OCI-LY1 (cell line): Measurements from ENCODE around the gene FBXO28.

Experiments
- H2AFZ ChIP-seq: fragments of 200-600 bp; sonication (generic), shearing (Covaris generic); 2 replicates; pipeline ENCODE4 v1.6.0; 2014; ENCODE audit warnings: antibody characterized with exemption, mild to moderate bottlenecking, low read length
- H3F3A ChIP-seq: fragments of 200-600 bp; sonication (generic), shearing (Covaris generic); 2 replicates; pipeline ENCODE4 v1.6.0; 2014; ENCODE audit warnings: mild to moderate bottlenecking, antibody characterized with exemption, low read length, moderate library complexity; ENCODE audit not compliant: insufficient read depth
- H3K27ac ChIP-seq: fragments of 200-600 bp; sonication (generic); 2 replicates; pipeline ENCODE4 v1.5.1; 2014; ENCODE audit warnings: low read length, mixed run types, mild to moderate bottlenecking, low read depth; ENCODE audit not compliant: poor library complexity, severe bottlenecking
- H3K27me3 ChIP-seq: fragments of 200-600 bp; sonication (generic); 2 replicates; pipeline ENCODE4 v1.6.0; 2014; ENCODE audit warnings: antibody characterized with exemption, mild to moderate bottlenecking, low read length, moderate library complexity; ENCODE audit not compliant: insufficient read depth
- H3K36me3 ChIP-seq: fragments of 200-600 bp; sonication (generic); 2 replicates; pipeline ENCODE4 v1.6.1; 2014; ENCODE audit warnings: mild to moderate bottlenecking, antibody characterized with exemption, low read length, moderate library complexity, mixed read lengths; ENCODE audit not compliant: insufficient read depth
- H3K4me1 ChIP-seq: fragments of 200-600 bp; sonication (generic); 2 replicates; pipeline ENCODE4 v1.5.1; 2014; ENCODE audit warnings: mild to moderate bottlenecking, low read length, moderate library complexity; ENCODE audit not compliant: insufficient read depth, severe bottlenecking
- H3K4me2 ChIP-seq: fragments of 200-600 bp; sonication (generic), shearing (Covaris generic); 2 replicates; pipeline ENCODE4 v1.6.1; 2014; ENCODE audit warnings: low read length
- H3K4me3 ChIP-seq: fragments of 200-600 bp; sonication (generic); 2 replicates; pipeline ENCODE4 v1.5.1; 2014; ENCODE audit warnings: low read length, low read depth, mild to moderate bottlenecking, mixed read lengths; ENCODE audit not compliant: poor library complexity, severe bottlenecking
- H3K79me2 ChIP-seq: fragments of 200-600 bp; shearing (Covaris generic); 2 replicates; pipeline ENCODE4 v1.6.1; 2016; ENCODE audit warnings: mixed run types, low read length, mixed read lengths; ENCODE audit not compliant: insufficient read depth
- H3K9ac ChIP-seq: fragments of 200-600 bp; sonication (generic), shearing (Covaris generic); 2 replicates; pipeline ENCODE4 v1.6.1; 2014; ENCODE audit warnings: mild to moderate bottlenecking, low read length, mixed read lengths
- H3K9me2 ChIP-seq: fragments of 200-600 bp; sonication (generic), shearing (Covaris generic); 2 replicates; pipeline ENCODE4 v1.6.1; 2014; ENCODE audit warnings: low read depth, mild to moderate bottlenecking, low read length, mixed read lengths
- H3K9me3 ChIP-seq: fragments of 200-600 bp; shearing (Covaris generic); 2 replicates; pipeline ENCODE4 v1.6.1; 2014; ENCODE audit warnings: low read length, mixed read lengths
- H4K20me1 ChIP-seq: fragments of 200-600 bp; sonication (generic), shearing (Covaris generic); 2 replicates; pipeline ENCODE4 v1.6.0; 2016; ENCODE audit warnings: mild to moderate bottlenecking, low read length; ENCODE audit not compliant: insufficient read depth
- EZH2 ChIP-seq: fragments of 200-600 bp; sonication (generic), shearing (Covaris generic); IDR thresholded peaks from 2 replicates; pipeline ENCODE4 v1.8.0; 2017; ENCODE audit warnings: borderline replicate concordance, mixed run types, mild to moderate bottlenecking, antibody characterized with exemption, low read length, moderate library complexity, mixed read lengths
- TF ChIP-seq, protein P1 (sequence below): fragments of 200-600 bp; sonication (generic), shearing (Covaris generic); IDR thresholded peaks from 2 replicates; pipeline ENCODE4 v1.5.1; 2017; ENCODE audit warnings: mild to moderate bottlenecking, antibody characterized with exemption, low read length, moderate library complexity, mixed read lengths

Gene FBXO28

DNA sequence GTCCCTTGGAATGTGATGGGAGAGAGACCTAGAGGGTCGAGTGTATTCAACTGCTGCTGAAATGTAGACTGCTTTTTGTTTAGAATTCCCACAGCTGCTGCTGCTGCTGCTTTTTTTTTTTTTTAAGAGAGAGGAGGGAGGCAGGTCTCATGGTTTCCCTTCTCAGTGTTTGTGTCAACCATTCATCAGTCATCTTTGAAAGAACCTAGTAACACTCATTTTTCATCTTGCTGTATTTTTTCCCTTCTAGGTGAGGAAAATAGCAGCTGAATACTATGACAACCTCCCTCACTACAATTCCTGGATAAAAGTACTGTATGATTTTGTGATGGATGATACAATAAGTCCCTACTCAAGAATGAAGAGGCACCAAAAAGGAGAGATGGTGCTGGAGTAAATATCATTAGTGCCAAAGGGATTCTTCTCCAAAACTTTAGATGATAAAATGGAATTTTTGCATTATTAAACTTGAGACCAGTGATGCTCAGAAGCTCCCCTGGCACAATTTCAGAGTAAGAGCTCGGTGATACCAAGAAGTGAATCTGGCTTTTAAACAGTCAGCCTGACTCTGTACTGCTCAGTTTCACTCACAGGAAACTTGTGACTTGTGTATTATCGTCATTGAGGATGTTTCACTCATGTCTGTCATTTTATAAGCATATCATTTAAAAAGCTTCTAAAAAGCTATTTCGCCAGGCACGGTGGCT is 78.3 kb downstream of the FBXO28 start:
- Histone ChIP-seq H3K9me2 (no peaks in the 10 kb centered on the region), H3K4me2 (no peak overlapping the region), H3K36me3 (peaks cover 67% of the 10 kb centered on the region), H3F3A (no peaks in the 10 kb centered on the region), H3K9ac (no peak overlapping the region), H3K79me2 (peaks cover 31% of the 10 kb centered on the region), H3K27me3 (no peaks in the 10 kb centered on the region), H3K4me3 (no peak overlapping the region), H3K9me3 (no peaks in the 10 kb centered on the region; the same call in 1 of the 2 replicates), H3K27ac (no peak overlapping the region), H2AFZ (no peak overlapping the region), H4K20me1 (no peaks in the 10 kb centered on the region), H3K4me1 (no peaks in the 10 kb centered on the region)
- TF ChIP-seq EZH2: no peak
- TF ChIP-seq, protein P1, sequence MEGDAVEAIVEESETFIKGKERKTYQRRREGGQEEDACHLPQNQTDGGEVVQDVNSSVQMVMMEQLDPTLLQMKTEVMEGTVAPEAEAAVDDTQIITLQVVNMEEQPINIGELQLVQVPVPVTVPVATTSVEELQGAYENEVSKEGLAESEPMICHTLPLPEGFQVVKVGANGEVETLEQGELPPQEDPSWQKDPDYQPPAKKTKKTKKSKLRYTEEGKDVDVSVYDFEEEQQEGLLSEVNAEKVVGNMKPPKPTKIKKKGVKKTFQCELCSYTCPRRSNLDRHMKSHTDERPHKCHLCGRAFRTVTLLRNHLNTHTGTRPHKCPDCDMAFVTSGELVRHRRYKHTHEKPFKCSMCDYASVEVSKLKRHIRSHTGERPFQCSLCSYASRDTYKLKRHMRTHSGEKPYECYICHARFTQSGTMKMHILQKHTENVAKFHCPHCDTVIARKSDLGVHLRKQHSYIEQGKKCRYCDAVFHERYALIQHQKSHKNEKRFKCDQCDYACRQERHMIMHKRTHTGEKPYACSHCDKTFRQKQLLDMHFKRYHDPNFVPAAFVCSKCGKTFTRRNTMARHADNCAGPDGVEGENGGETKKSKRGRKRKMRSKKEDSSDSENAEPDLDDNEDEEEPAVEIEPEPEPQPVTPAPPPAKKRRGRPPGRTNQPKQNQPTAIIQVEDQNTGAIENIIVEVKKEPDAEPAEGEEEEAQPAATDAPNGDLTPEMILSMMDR: no peak

DNA sequence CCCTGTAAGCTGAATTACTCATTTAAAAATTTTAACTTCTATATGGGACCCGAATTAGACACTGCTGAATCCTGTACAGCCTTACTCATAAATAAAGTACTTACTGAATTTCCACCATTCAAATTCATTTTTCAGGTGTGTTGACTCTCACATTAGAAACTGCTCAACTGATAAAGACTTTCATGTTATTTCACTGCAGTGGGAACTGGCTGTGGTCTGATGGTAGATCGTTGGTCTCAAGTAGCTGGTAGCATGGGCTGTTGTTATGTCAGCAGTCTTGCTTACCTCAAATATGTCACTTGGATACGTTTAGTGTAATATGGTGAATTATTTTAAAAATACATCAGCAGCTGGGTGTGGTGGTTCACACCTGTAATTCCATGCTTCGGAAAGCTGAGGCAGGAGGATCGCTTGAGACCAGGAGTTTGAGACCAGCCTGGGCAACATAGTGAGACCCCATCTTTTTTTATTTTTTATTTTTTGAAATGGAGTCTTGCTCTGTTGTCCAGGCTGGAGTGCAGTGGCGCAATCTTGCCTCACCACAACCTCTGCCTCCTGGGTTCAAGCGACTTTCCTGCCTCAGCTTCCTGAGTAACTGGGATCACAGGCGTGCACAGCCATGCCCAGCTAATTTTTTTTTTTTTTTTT is 79.5 kb downstream of the FBXO28 start:
- Histone ChIP-seq H3K9ac (no peak overlapping the region), H4K20me1 (no peaks in the 10 kb centered on the region), H3K9me2 (no peaks in the 10 kb centered on the region), H3K27me3 (no peaks in the 10 kb centered on the region), H3K27ac (no peak overlapping the region), H2AFZ (no peak overlapping the region), H3K36me3 (peaks cover 57% of the 10 kb centered on the region), H3K79me2 (peaks cover 19% of the 10 kb centered on the region), H3K4me2 (no peak overlapping the region), H3K9me3 (no peaks in the 10 kb centered on the region; the same call in 1 of the 2 replicates), H3K4me1 (no peaks in the 10 kb centered on the region), H3K4me3 (no peak overlapping the region), H3F3A (no peaks in the 10 kb centered on the region)
- TF ChIP-seq, protein P1: no peak
- no peak for TF ChIP-seq EZH2

DNA sequence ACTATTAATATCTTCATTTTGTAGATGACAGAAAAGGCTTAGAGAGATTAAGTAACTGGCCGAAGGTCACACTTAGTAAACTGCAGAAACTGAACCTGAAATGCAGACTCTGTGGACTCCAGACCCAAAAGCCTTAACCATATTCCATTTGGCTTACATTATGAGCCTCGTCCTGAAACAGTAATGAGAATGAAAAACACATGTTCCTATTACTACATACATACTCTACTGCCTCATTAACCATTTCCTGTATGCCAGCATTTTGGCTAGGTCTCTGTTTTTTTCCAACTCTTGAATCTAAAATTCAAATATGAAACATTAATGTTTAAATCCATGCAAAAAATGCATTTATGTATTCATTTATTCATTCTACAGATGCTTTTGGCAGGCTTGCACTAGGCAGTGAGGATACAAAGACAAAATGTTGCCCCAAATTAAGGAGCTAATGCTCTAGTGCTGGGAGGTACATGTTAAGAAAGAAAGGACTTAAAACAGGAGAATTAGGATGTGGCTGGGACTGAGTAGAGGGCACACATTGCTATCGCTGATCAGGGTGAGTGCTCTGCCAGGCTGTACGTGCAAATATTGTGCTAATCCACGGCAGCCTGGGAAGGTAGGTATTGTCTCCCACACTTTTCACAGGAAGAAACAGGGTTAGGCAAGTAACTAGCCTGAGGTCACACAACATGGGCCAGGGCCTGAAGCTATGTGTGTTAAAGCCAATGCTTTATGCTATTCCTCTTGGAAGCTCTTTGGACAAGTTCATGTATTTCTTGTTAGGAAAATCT is 83.1 kb downstream of the FBXO28 start:
- Histone ChIP-seq H3K9ac (no peak overlapping the region), H3K27ac (no peak overlapping the region), H3K9me2 (no peaks in the 10 kb centered on the region), H3K36me3 (peaks cover 24% of the 10 kb centered on the region), H3K79me2 (no peaks in the 10 kb centered on the region), H3F3A (no peaks in the 10 kb centered on the region), H3K4me2 (no peak overlapping the region), H4K20me1 (no peaks in the 10 kb centered on the region), H3K4me3 (no peak overlapping the region), H3K9me3 (no peaks in the 10 kb centered on the region), H3K27me3 (no peaks in the 10 kb centered on the region), H3K4me1 (no peaks in the 10 kb centered on the region), H2AFZ (no peak overlapping the region)
- TF ChIP-seq, protein P1: no peak
- TF ChIP-seq EZH2: no peak
